DOHH2 (cell line): ENCODE results near the gene SLC2A13.
A peak's percentile ranks its signal among the peaks of the same experiment; 100 is the strongest.

Source experiments
- H3F3A ChIP-seq: fragments of 200-600 bp; sonication (generic), shearing (Covaris generic); 2 replicates; pipeline ENCODE4 v1.6.0; 2016; ENCODE audit warnings: antibody characterized with exemption, mild to moderate bottlenecking; ENCODE audit not compliant: control insufficient read depth, insufficient read depth
- H3K27ac ChIP-seq: fragments of 200-600 bp; sonication (generic); 2 replicates; pipeline ENCODE4 v1.5.1; 2014; ENCODE audit warnings: low read depth, mild to moderate bottlenecking, low read length, moderate library complexity
- H3K27me3 ChIP-seq: fragments of 200-600 bp; sonication (generic); 2 replicates; pipeline ENCODE4 v1.6.1; 2014; ENCODE audit warnings: mild to moderate bottlenecking, low read length, mixed read lengths; ENCODE audit not compliant: control insufficient read depth
- H3K36me3 ChIP-seq: fragments of 200-600 bp; sonication (generic); 2 replicates; pipeline ENCODE4 v1.6.1; 2014; ENCODE audit warnings: mild to moderate bottlenecking, low read length, moderate library complexity, mixed read lengths; ENCODE audit not compliant: control insufficient read depth
- H3K4me1 ChIP-seq: fragments of 200-600 bp; sonication (generic); 2 replicates; pipeline ENCODE4 v1.6.1; 2014; ENCODE audit warnings: mild to moderate bottlenecking, low read length, mixed read lengths; ENCODE audit not compliant: control insufficient read depth
- H3K4me2 ChIP-seq: fragments of 200-600 bp; sonication (generic); 2 replicates; pipeline ENCODE4 v1.6.0; 2014; ENCODE audit warnings: mild to moderate bottlenecking, low read length, moderate library complexity
- H3K4me3 ChIP-seq: fragments of 200-600 bp; sonication (generic); 2 replicates; pipeline ENCODE4 v1.5.1; 2014; ENCODE audit warnings: mild to moderate bottlenecking, low read length, mixed read lengths
- H3K79me2 ChIP-seq: fragments of 200-600 bp; sonication (generic); 2 replicates; pipeline ENCODE4 v1.6.1; 2014; ENCODE audit warnings: mild to moderate bottlenecking, low read length, mixed read lengths; ENCODE audit not compliant: control insufficient read depth
- H3K9me2 ChIP-seq: fragments of 200-600 bp; sonication (generic); replicated peaks from 2 replicates; pipeline ENCODE4 v1.6.1; 2014; ENCODE audit warnings: mild to moderate bottlenecking, low read length, mixed read lengths; ENCODE audit not compliant: control insufficient read depth
- H3K9me3 ChIP-seq: fragments of 200-600 bp; sonication (generic); 2 replicates; pipeline ENCODE4 v1.6.1; 2014; ENCODE audit warnings: antibody characterized with exemption, low read length, mixed read lengths; ENCODE audit not compliant: control insufficient read depth, insufficient read depth
- H4K20me1 ChIP-seq: fragments of 200-600 bp; sonication (generic); 2 replicates; pipeline ENCODE4 v1.6.0; 2014; ENCODE audit warnings: low read depth, mild to moderate bottlenecking, antibody characterized with exemption, low read length, moderate library complexity; ENCODE audit not compliant: control insufficient read depth, insufficient read depth
- EZH2phosphoT487 ChIP-seq: fragments of 200-600 bp; sonication (generic); IDR thresholded peaks from 2 replicates; pipeline ENCODE4 v1.6.1; 2017; ENCODE audit warnings: borderline replicate concordance, mild to moderate bottlenecking, antibody characterized with exemption, low read length, moderate library complexity, mixed read lengths
- TF ChIP-seq, protein P1 (sequence below): fragments of 200-600 bp; sonication (generic); IDR thresholded peaks from one replicate; pipeline ENCODE4 v1.5.1; 2014; ENCODE audit warnings: antibody characterized with exemption, mild to moderate bottlenecking, low read depth, low read length; ENCODE audit not compliant: poor library complexity, severe bottlenecking

SLC2A13 gene

GRCh38 chr12:40152783-40153383 lies 47.0 kb upstream of the SLC2A13 start:
- H3K27ac ChIP-seq: no peak overlapping the region
- H3K4me2 ChIP-seq: no peak overlapping the region
- H3F3A ChIP-seq: no peaks in the 10 kb centered on the region
- no peaks in the 10 kb centered on the region; the same call in 1 of the 2 replicates for H3K27me3 ChIP-seq
- no peaks in the 10 kb centered on the region for H3K79me2 ChIP-seq
- no peaks in the 10 kb centered on the region for H4K20me1 ChIP-seq
- no peaks in the 10 kb centered on the region for H3K9me3 ChIP-seq
- H3K4me1 ChIP-seq: peaks cover 7% of the 10 kb centered on the region; the same call in 1 of the 2 replicates
- TF ChIP-seq, protein P1, sequence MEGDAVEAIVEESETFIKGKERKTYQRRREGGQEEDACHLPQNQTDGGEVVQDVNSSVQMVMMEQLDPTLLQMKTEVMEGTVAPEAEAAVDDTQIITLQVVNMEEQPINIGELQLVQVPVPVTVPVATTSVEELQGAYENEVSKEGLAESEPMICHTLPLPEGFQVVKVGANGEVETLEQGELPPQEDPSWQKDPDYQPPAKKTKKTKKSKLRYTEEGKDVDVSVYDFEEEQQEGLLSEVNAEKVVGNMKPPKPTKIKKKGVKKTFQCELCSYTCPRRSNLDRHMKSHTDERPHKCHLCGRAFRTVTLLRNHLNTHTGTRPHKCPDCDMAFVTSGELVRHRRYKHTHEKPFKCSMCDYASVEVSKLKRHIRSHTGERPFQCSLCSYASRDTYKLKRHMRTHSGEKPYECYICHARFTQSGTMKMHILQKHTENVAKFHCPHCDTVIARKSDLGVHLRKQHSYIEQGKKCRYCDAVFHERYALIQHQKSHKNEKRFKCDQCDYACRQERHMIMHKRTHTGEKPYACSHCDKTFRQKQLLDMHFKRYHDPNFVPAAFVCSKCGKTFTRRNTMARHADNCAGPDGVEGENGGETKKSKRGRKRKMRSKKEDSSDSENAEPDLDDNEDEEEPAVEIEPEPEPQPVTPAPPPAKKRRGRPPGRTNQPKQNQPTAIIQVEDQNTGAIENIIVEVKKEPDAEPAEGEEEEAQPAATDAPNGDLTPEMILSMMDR: peak; percentile 81
- TF ChIP-seq EZH2phosphoT487: no peak
- no peaks in the 10 kb centered on the region for H3K9me2 ChIP-seq
- no peaks in the 10 kb centered on the region for H3K36me3 ChIP-seq
- H3K4me3 ChIP-seq: no peak overlapping the region

DNA sequence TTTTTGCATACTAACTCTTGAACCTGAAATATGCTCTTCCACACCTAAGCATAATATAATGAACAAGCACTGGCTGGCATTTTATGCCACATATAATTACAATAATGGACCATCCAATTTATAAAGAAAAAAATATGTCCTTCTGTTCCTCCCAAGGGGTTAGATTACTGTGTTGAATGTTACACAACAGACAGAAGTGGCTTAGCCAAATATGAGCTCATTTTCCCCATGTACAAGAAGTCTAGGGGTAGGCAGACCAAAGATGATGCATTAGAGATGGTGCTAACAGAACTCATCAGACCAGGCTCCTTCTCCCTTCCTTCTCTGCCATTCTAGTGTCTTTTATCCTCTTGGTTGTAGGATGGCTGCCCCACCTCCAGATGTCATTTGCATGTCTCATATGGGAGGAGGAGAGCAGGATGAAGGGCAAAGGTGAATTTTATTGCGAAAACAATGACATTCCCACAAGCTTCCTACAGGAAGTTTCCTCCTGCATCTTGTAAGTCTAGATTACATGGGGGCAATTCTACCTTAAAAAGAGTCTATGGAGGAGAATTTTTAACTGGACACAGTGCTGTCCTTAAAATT lies 43.9 kb upstream of the SLC2A13 start:
- Histone ChIP-seq H3K4me2 (no peak overlapping the region), H3K27me3 (no peaks in the 10 kb centered on the region; the same call in 1 of the 2 replicates), H3K36me3 (no peaks in the 10 kb centered on the region), H3K79me2 (no peaks in the 10 kb centered on the region), H3K4me1 (no peaks in the 10 kb centered on the region), H3K9me2 (no peaks in the 10 kb centered on the region), H3F3A (peaks cover 2% of the 10 kb centered on the region; the same call in 1 of the 2 replicates), H4K20me1 (no peaks in the 10 kb centered on the region), H3K9me3 (no peaks in the 10 kb centered on the region), H3K4me3 (no peak overlapping the region), H3K27ac (no peak overlapping the region)
- TF ChIP-seq, protein P1: no peak
- TF ChIP-seq EZH2phosphoT487: no peak

DNA sequence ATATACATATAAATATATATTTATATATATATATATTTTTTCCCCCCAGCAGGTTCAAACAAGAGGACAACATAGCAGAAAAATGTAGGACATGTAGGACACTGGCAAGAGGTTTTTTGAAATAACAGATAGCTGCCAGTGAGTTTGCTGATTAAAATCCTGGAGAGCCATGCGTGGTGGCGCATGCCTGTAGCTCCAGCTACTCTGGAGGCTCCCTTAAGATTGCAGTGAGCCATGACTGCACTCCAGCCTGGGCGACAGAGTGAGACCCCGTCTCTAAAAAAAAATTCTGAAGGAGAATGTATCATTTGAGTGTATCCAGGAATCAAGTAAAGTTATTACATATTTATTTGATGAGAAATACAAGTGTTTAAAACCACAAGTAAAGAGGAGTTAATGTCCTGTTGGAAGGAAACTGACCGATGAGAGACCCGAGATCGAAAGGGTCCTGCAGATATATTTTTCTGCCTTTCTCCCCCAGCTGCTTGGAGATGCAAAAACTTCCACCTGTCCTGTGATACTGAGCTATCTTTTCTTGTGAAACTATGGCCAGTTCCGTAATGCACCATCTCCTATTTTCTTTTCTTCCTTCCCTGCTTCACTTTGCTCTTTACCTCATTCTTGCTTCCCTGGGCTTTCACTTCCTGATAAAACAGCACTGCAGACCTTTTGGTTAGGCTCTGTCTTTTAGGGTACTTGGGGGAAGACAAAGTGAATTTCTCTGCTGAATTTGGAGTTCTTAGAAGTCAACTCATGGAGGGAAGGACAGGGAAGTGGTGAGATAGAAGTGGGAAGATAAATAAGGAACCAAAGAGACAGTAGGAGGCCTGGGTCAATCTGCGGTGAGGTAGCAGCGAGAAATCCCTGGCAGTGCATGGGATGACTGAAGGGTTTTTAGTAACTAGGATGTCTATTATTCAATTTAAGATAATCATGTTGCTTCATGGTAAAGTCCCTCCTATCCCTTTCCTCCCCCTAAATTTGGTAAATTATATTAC lies 41.2 kb upstream of the SLC2A13 start:
- no peak overlapping the region for H3K4me3 ChIP-seq
- H3K27me3 ChIP-seq: no peaks in the 10 kb centered on the region; the same call in 1 of the 2 replicates
- no peaks in the 10 kb centered on the region for H4K20me1 ChIP-seq
- no peaks in the 10 kb centered on the region for H3K9me3 ChIP-seq
- peaks cover 2% of the 10 kb centered on the region; the same call in 1 of the 2 replicates for H3F3A ChIP-seq
- no peaks in the 10 kb centered on the region for H3K79me2 ChIP-seq
- no peaks in the 10 kb centered on the region for H3K4me1 ChIP-seq
- no peak overlapping the region for H3K27ac ChIP-seq
- no peaks in the 10 kb centered on the region for H3K9me2 ChIP-seq
- H3K4me2 ChIP-seq: no peak overlapping the region
- no peaks in the 10 kb centered on the region for H3K36me3 ChIP-seq
- TF ChIP-seq EZH2phosphoT487: no peak
- TF ChIP-seq, protein P1: no peak
